Measurements from ENCODE around the gene RAB3IP. TPM values are rescaled to one million over a fixed set of nuclear protein-coding genes. Genes with fewer than 3 reads are reported as not detected.
A peak's percentile ranks its signal among the peaks of the same experiment; 100 is the strongest.

The RAB3IP gene
- total RNA-seq, 4 donors from 2014 or later: 11.7 to 44.0 (median 16.9) TPM

DNA sequence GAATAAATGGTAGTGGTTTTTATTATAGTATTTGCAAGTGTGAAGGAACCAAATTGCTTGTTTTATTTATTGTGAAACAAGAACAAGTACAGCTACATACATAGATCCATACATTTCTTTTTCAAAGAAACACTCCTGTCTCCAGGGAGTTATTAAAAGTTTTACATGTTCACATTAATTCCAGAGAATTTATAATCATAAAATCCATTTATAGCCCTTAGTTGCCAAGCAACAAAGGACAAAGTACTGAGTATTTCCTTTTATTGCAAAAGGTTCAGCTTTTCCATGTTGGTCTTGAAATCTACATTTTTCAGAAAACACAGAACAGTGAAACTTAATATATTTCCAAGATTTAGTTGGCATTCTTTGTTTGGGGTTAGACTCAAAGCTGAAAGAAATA, 95.9 kb downstream of the RAB3IP start:
- TF ChIP-seq POLR2A (IDR thresholded peaks at IDR 0.05): no peak
- no peak for DNase-seq (ENCODE audit: low spot score in 2 of 2)
- Histone ChIP-seq H3K27ac (peak overlapping the region in 1 of 4 donors; percentile 38), H3K27me3 (no peaks in the 10 kb centered on the region), H3K36me3 (no peaks in the 10 kb centered on the region), H3K9me3 (no peaks in the 10 kb centered on the region), H3K4me1 (peaks cover 0 to 15% (median 0%) of the 10 kb centered on the region in 4 donors), H3K4me3 (no peak overlapping the region)

DNA sequence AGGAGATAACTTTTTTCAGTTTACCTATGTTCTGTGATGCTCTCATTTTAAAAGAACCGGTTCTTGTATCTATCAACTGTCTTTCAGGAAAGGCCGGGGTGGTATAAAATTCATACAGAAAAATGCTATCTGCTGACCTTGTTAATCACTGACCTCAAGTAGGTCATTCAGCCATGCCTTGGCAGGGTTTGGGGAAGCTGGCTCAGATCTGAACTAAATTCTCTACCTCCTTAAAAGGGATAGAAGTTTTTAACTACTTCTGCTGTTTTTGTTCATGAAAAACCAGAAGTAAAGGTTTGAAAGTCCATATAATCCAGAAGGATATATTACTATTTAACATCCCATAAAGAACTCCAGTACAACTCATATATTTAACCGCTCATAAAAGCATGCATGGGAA, 96.4 kb downstream of the RAB3IP start:
- WGBS, 2 donors: 26 to 46% methylated on average over 3 of the region's 3 CpGs
- Histone ChIP-seq H3K4me3 (no peak overlapping the region), H3K9me3 (no peaks in the 10 kb centered on the region), H3K27me3 (no peaks in the 10 kb centered on the region), H3K27ac (peak overlapping the region in 1 of 4 donors; percentile 30), H3K4me1 (peaks cover 0 to 15% (median 0%) of the 10 kb centered on the region in 4 donors), H3K36me3 (no peaks in the 10 kb centered on the region)
- TF ChIP-seq EP300 (IDR thresholded peaks at IDR 0.05): no peak
- TF ChIP-seq, protein P1, sequence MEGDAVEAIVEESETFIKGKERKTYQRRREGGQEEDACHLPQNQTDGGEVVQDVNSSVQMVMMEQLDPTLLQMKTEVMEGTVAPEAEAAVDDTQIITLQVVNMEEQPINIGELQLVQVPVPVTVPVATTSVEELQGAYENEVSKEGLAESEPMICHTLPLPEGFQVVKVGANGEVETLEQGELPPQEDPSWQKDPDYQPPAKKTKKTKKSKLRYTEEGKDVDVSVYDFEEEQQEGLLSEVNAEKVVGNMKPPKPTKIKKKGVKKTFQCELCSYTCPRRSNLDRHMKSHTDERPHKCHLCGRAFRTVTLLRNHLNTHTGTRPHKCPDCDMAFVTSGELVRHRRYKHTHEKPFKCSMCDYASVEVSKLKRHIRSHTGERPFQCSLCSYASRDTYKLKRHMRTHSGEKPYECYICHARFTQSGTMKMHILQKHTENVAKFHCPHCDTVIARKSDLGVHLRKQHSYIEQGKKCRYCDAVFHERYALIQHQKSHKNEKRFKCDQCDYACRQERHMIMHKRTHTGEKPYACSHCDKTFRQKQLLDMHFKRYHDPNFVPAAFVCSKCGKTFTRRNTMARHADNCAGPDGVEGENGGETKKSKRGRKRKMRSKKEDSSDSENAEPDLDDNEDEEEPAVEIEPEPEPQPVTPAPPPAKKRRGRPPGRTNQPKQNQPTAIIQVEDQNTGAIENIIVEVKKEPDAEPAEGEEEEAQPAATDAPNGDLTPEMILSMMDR (IDR thresholded peaks at IDR 0.05): no peak
- no peak for DNase-seq (ENCODE audit: low spot score in 2 of 2)

DNA sequence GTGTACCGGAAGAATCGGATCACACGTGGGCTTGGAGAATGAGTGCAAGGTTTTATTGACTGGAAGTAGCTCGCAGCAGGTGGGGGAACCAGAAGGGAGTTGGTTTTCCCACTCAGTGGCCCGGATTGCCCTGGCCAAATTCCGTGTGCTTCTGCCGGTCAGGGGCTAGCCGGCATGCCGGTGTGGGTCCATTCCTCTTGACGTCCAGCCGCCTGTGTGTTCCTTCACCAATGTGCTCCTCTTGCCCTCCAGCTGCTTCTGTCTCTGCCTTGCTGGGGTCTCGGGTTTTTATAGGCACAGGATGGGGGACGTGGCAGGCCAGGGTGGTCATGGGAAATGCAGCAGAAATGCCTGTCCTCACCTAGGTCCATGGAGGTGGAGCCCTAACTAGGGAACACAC, 97.4 kb downstream of the RAB3IP start:
- 93 to 94% methylated on average over 9 to 13 of the region's 13 CpGs for WGBS, 2 donors
- Histone ChIP-seq H3K4me3 (no peak overlapping the region), H3K4me1 (peaks cover 0 to 15% (median 0%) of the 10 kb centered on the region in 4 donors), H3K9me3 (no peaks in the 10 kb centered on the region), H3K27ac (no peak overlapping the region), H3K27me3 (no peaks in the 10 kb centered on the region), H3K36me3 (no peaks in the 10 kb centered on the region)
- no peak for DNase-seq (ENCODE audit: low spot score in 2 of 2)
- no peak for TF ChIP-seq EP300 (IDR thresholded peaks at IDR 0.05)

DNA sequence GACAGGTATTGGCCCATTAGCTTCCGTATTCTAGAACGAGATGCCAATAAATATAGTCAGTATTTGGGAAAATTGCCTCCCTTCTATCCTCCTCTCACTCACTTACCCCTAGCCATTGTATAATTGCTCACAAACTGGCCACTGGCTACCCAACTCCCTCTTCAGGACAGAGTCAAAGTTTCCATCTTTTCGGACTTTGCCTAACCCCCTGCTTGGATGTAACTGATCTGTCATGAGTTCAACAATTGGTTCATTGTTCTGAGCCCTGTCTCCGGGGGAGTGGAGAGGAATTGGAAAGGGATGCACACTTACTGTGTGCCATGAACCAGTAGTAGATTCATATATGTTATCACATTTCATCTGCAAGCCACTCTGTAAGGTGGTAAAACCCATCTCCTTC, 98.5 kb downstream of the RAB3IP start:
- TF ChIP-seq EP300 (IDR thresholded peaks at IDR 0.05) (no peak), POLR2A (IDR thresholded peaks at IDR 0.05) (no peak)
- TF ChIP-seq, protein P1 (IDR thresholded peaks at IDR 0.05): no peak
- DNase-seq (ENCODE audit: low spot score in 2 of 2): no peak
- no peak overlapping the region for H3K4me3 ChIP-seq
- H3K36me3 ChIP-seq: no peaks in the 10 kb centered on the region
- H3K9me3 ChIP-seq: no peaks in the 10 kb centered on the region
- H3K4me1 ChIP-seq: peaks cover 0 to 15% (median 0%) of the 10 kb centered on the region in 4 donors
- H3K27ac ChIP-seq: no peak overlapping the region
- 69 to 83% methylated on average over 4 of the region's 4 CpGs for WGBS, 2 donors
- H3K27me3 ChIP-seq: no peaks in the 10 kb centered on the region

DNA sequence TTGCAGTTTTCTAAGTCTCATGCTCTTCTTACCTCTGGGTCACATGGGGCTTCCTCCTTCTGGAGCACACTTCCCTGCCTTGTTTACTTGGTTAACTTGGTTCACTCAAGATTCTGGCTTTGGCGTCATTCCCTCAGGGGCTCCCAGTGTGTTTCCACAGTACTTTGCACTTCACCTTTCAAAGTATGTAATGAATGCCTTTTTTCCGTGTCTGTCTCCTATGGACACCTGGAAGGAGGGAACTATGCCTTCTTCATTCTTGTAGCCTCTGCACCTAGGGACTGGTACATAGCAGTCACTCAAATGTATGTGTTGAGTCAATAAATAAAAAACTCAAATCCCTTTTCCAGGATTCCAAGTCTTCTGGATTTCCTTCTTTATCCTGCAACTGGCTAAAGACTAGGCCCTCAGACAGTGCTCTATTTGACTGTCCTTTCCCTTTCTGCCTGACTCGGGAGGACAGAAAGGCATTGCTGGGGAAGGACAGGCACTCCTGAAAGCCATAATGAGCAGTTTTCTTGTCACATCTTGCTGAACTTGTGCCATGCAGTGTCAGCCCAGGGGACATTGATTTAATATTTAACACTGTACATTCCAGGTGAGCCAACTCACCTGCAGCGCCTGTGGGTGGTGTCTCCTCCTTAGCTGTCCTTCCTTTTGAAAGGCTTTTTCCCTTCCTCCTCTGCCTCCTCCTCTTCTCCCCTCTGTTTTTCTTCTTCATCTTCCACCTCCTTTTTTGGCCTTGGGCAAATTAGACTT, 99.2 kb downstream of the RAB3IP start:
- no peaks in the 10 kb centered on the region for H3K36me3 ChIP-seq
- no peak for DNase-seq (ENCODE audit: low spot score in 2 of 2)
- H3K9me3 ChIP-seq: no peaks in the 10 kb centered on the region
- H3K27me3 ChIP-seq: no peaks in the 10 kb centered on the region
- TF ChIP-seq POLR2A (IDR thresholded peaks at IDR 0.05): no peak
- TF ChIP-seq, protein P1 (IDR thresholded peaks at IDR 0.05): no peak
- no peak for TF ChIP-seq EP300 (IDR thresholded peaks at IDR 0.05)
- peaks cover 0 to 15% (median 0%) of the 10 kb centered on the region in 4 donors for H3K4me1 ChIP-seq
- WGBS, 2 donors: 83 to 85% methylated on average over 4 of the region's 4 CpGs
- no peak overlapping the region for H3K4me3 ChIP-seq
- H3K27ac ChIP-seq: no peak overlapping the region

DNA sequence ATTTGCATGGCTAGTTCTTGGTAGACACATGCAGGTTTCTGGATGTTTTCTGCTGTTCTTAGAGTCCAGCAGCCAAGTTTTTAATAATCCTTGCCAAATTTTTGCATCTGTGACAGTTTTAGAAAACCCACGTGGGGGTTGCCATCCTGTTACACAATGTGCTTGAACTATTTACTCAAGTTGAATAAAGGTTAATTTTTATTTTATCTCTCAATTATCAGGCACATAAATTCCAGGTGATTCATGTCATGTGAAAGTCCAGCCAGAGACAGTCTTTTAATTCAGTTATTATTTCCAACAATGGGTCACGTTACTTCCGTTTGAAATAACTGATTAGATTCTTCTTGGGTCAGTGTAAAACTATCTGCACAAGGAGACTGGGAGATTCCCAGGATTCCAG, 102.1 kb downstream of the RAB3IP start:
- DNase-seq (ENCODE audit: low spot score in 2 of 2): no peak
- Histone ChIP-seq H3K9me3 (no peaks in the 10 kb centered on the region), H3K27me3 (no peaks in the 10 kb centered on the region), H3K4me1 (no peaks in the 10 kb centered on the region), H3K36me3 (no peaks in the 10 kb centered on the region), H3K4me3 (no peak overlapping the region), H3K27ac (no peak overlapping the region)
- 56 to 64% methylated on average over 3 of the region's 3 CpGs for WGBS, 2 donors
- TF ChIP-seq EP300 (IDR thresholded peaks at IDR 0.05) (no peak), POLR2A (IDR thresholded peaks at IDR 0.05) (no peak)
- TF ChIP-seq, protein P1 (IDR thresholded peaks at IDR 0.05): no peak
